Activated CD8-positive, alpha-beta T cell treated with anti-CD3 and anti-CD28 coated beads for 36 hours (primary cell): ENCODE data around the gene PDE4B. TPM values are rescaled to one million over a fixed set of nuclear protein-coding genes. Genes with fewer than 3 reads are reported as not detected.

Experiments
- ATAC-seq: fragments of 200-7000 bp; cut with Tn5 transposase; one replicate; pipeline ENCODE4 v1.10.0; 2021; ENCODE audit warnings: mild to moderate bottlenecking, moderate library complexity
- CTCF ChIA-PET: fragments of 350-600 bp; sonication (Branson Sonifier 250); formaldehyde crosslinking; loops from one replicate; lab custom pipeline; 2021; ENCODE audit warnings: antibody characterized with exemption; lab: Charles Lee
- POLR2A ChIA-PET: fragments of 350-600 bp; sonication (Branson Sonifier 250); formaldehyde crosslinking; loops from one replicate; lab custom pipeline; 2021; ENCODE audit warnings: antibody characterized with exemption; lab: Charles Lee
- DNase-seq: peaks from one replicate; pipeline ENCODE4 v3.0.0-alpha.2; 2020
- H3K27ac Mint-ChIP-seq: one replicate; pipeline ENCODE4 v1.8.0; 2021; ENCODE audit warnings: mild to moderate bottlenecking, mixed read lengths
- H3K27me3 Mint-ChIP-seq: one replicate; pipeline ENCODE4 v1.8.0; 2021; ENCODE audit warnings: mixed read lengths
- H3K36me3 Mint-ChIP-seq: one replicate; pipeline ENCODE4 v1.8.0; 2021; ENCODE audit warnings: low read depth, mixed read lengths
- H3K4me1 Mint-ChIP-seq: one replicate; pipeline ENCODE4 v1.8.0; 2021; ENCODE audit warnings: low read depth, mixed read lengths
- H3K4me3 Mint-ChIP-seq: one replicate; pipeline ENCODE4 v1.8.0; 2021; ENCODE audit warnings: mild to moderate bottlenecking, moderate library complexity, mixed read lengths
- H3K9me3 Mint-ChIP-seq: one replicate; pipeline ENCODE4 v1.8.0; 2021; ENCODE audit warnings: mixed read lengths
- intact Hi-C: fragments of 100-400 bp; cut with micrococcal nuclease; formaldehyde crosslinking; loops from one replicate; pipeline ENCODE4 v1.10.0; 2022
- total RNA-seq, 2 experiments: library from RNA; stranded (reverse); gene quantifications; one replicate each; pipeline ENCODE4 v1.2.3, GENCODE V29; 2021
- TF ChIP-seq, protein P1 (sequence below): fragments of 200-600 bp; IDR thresholded peaks from one replicate; pipeline ENCODE4 v1.8.0; 2022; ENCODE audit warnings: antibody characterized with exemption, mild to moderate bottlenecking

PDE4B gene
- total RNA-seq, 2 experiments from 2014 or later, result 32.4 to 33.1 TPM

DNA sequence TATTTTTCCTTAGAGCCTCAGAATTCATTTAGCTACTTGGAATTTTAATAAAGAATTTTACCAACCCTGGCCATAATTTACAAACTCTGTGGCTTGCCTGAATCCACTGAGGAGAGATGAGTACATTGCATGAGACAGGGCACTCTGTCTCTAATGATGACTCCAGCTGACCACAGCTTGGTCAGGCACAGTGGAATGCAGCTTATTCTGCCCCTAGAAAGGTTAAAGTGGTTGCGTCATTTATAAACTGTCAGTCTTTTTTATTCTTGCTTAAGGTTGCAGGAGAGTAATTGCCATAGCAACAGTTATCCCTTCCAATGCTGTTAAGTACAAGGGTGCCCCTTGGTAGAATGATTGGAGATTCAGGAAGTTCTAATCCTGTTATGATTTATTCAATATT lies 28.3 kb downstream of the PDE4B start:
- intact Hi-C loops, result no loop called here
- Mint-ChIP-seq H3K27me3 (peaks cover 26% of the 10 kb centered on the region), H3K9me3 (peaks cover 2% of the 10 kb centered on the region), H3K4me3 (no peak overlapping the region), H3K4me1 (no peaks in the 10 kb centered on the region), H3K36me3 (no peaks in the 10 kb centered on the region), H3K27ac (no peak overlapping the region)
- TF ChIP-seq, protein P1, sequence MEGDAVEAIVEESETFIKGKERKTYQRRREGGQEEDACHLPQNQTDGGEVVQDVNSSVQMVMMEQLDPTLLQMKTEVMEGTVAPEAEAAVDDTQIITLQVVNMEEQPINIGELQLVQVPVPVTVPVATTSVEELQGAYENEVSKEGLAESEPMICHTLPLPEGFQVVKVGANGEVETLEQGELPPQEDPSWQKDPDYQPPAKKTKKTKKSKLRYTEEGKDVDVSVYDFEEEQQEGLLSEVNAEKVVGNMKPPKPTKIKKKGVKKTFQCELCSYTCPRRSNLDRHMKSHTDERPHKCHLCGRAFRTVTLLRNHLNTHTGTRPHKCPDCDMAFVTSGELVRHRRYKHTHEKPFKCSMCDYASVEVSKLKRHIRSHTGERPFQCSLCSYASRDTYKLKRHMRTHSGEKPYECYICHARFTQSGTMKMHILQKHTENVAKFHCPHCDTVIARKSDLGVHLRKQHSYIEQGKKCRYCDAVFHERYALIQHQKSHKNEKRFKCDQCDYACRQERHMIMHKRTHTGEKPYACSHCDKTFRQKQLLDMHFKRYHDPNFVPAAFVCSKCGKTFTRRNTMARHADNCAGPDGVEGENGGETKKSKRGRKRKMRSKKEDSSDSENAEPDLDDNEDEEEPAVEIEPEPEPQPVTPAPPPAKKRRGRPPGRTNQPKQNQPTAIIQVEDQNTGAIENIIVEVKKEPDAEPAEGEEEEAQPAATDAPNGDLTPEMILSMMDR, result no peak
- CTCF ChIA-PET, result no interaction called here
- POLR2A ChIA-PET, result no interaction called here
- ATAC-seq (no peak), DNase-seq (no peak)

DNA sequence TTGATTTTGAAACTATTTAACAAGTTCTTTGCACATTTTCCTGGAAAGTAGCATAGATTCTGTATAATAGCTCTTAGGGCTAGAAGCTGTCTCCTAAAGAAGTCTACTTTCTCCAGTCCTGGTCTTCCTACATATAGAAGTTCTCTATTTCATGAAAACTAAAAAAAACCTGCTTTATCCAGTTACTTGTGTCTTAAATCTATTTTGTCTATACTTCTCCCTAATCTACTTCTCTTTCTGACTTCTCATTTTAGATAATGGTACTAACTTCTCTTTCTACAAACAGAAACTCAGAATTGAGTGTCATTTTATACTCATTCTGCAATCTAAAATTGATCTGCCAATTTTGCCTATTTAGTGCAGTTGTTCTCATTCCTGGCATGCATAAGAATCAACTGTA lies 28.7 kb downstream of the PDE4B start:
- Mint-ChIP-seq H3K9me3 (peaks cover 2% of the 10 kb centered on the region), H3K27me3 (peaks cover 27% of the 10 kb centered on the region), H3K4me3 (no peak overlapping the region), H3K36me3 (no peaks in the 10 kb centered on the region), H3K4me1 (no peaks in the 10 kb centered on the region), H3K27ac (no peak overlapping the region)
- POLR2A ChIA-PET, result no interaction called here
- intact Hi-C loops, result no loop called here
- TF ChIP-seq, protein P1, result no peak
- CTCF ChIA-PET, result no interaction called here
- ATAC-seq (no peak), DNase-seq (no peak)

DNA sequence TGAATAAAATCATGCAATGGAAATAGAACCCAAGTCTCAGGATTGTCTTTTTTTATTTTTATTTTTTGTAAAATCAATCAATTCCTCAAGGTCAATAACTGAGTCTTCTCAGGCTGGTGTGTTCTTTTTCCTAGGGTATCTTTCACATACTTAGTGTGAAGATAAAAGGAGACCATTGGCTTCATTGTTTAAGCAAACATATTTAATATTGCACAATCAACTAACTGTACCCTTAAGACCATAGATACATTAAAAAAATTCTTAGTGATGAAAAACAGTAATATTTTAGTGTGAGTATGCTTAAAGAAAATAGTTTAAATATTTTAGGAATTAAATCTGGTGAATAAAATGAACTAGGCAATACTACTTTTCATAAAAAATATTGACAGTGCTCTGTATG lies 31.4 kb downstream of the PDE4B start:
- Mint-ChIP-seq H3K9me3 (peaks cover 2% of the 10 kb centered on the region), H3K27ac (no peak overlapping the region), H3K36me3 (no peaks in the 10 kb centered on the region), H3K4me3 (no peak overlapping the region), H3K4me1 (no peaks in the 10 kb centered on the region), H3K27me3 (peaks cover 25% of the 10 kb centered on the region)
- ATAC-seq (no peak), DNase-seq (no peak)
- CTCF ChIA-PET, result no interaction called here
- intact Hi-C loops, result no loop called here
- POLR2A ChIA-PET, result no interaction called here
- TF ChIP-seq, protein P1, result no peak

DNA sequence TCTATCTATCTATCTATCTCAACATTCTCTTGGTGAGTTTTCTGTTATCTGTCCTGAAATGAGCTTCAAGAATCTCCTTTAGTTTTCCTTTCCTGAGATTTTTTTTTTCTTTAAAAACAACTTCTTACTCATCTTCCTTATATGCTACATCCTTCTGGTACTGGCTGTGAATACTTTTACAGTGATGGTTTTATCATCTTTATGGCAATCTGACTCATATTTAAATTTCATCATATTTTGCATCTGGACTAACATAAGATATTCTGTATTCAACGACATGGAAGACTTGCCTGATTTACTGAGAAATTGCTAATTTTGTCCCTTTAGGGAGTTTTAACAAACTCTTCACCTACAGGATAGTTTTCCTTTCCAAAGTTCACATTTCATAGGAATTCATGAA lies 33.0 kb downstream of the PDE4B start:
- POLR2A ChIA-PET, result interaction anchor here (0.6 kb wide), 1 partner anchor 8 kb away, joined by 5 read pairs; no protein-coding TSS in a partner anchor
- TF ChIP-seq, protein P1, result no peak
- DNase-seq (no peak), ATAC-seq (no peak)
- Mint-ChIP-seq H3K4me3 (no peak overlapping the region), H3K4me1 (peaks cover 4% of the 10 kb centered on the region), H3K36me3 (no peaks in the 10 kb centered on the region), H3K27ac (no peak overlapping the region), H3K9me3 (peaks cover 2% of the 10 kb centered on the region), H3K27me3 (peaks cover 25% of the 10 kb centered on the region)
- intact Hi-C loops, result no loop called here
- CTCF ChIA-PET, result no interaction called here

DNA sequence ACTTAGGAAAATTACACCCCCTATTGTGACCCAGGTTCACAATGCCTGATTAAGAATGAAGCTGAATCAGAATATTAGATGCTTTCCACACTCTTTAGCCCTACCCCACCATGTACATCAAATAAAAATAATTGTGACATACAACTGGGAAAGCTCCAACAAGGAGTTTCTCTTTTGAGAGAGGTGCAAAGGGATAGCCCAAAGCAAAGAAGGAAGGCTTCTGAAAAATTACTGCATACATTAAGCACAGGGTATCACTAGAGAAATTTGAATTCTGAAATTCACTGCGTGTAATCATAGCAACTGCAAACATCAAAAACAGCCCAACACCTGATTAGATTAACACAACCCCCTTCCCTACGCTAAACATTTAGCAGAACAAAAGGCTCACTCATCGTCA lies 34.1 kb downstream of the PDE4B start:
- DNase-seq (no peak), ATAC-seq (no peak)
- Mint-ChIP-seq H3K36me3 (no peaks in the 10 kb centered on the region), H3K4me3 (no peak overlapping the region), H3K27ac (no peak overlapping the region), H3K4me1 (peaks cover 4% of the 10 kb centered on the region), H3K9me3 (peaks cover 2% of the 10 kb centered on the region), H3K27me3 (peaks cover 24% of the 10 kb centered on the region)
- TF ChIP-seq, protein P1, result no peak
- intact Hi-C loops, result no loop called here
- CTCF ChIA-PET, result no interaction called here
- POLR2A ChIA-PET, result no interaction called here
